Mesothelial cell of epicardium (in vitro differentiated cells): ENCODE measurements around the gene DDX25. TPM values are rescaled to one million over a fixed set of nuclear protein-coding genes. Genes with fewer than 3 reads are reported as not detected.
A peak's percentile ranks its signal among the peaks of the same experiment; 100 is the strongest.

ENCODE experiments used
- DNase-seq, 2 experiments: peaks; one replicate each; pipeline ENCODE4 v3.0.0; 2021; ENCODE audit warnings: low spot score in 2 of 2; ENCODE audit not compliant: unreplicated experiment in 2 of 2
- H3K27ac Mint-ChIP-seq: 2 replicates; pipeline ENCODE4 v1.8.0; 2021; ENCODE audit warnings: mixed read lengths
- H3K27me3 Mint-ChIP-seq: 2 replicates; pipeline ENCODE4 v1.8.0; 2021; ENCODE audit warnings: low read depth, mixed read lengths
- H3K36me3 Mint-ChIP-seq: 2 replicates; pipeline ENCODE4 v1.8.0; 2021; ENCODE audit warnings: mixed read lengths
- H3K4me1 Mint-ChIP-seq: 2 replicates; pipeline ENCODE4 v1.8.0; 2021; ENCODE audit warnings: mixed read lengths
- H3K4me3 Mint-ChIP-seq: 2 replicates; pipeline ENCODE4 v1.8.0; 2021; ENCODE audit warnings: mild to moderate bottlenecking, moderate library complexity, mixed read lengths
- H3K9me3 Mint-ChIP-seq: 2 replicates; pipeline ENCODE4 v1.8.0; 2021; ENCODE audit warnings: mixed read lengths
- total RNA-seq: library from RNA; stranded (reverse); gene quantifications from 3 replicates; pipeline ENCODE4 v1.2.1, GENCODE V29; 2021
- TF ChIP-seq, protein P1 (sequence below): fragments of 200-600 bp; sonication (generic); IDR thresholded peaks from one replicate; pipeline ENCODE4 v1.5.0; 2021; ENCODE audit warnings: antibody characterized with exemption; ENCODE audit not compliant: unreplicated experiment

DDX25 gene
- total RNA-seq, 1 donor from 2014 or later, result 0.98 TPM

DNA sequence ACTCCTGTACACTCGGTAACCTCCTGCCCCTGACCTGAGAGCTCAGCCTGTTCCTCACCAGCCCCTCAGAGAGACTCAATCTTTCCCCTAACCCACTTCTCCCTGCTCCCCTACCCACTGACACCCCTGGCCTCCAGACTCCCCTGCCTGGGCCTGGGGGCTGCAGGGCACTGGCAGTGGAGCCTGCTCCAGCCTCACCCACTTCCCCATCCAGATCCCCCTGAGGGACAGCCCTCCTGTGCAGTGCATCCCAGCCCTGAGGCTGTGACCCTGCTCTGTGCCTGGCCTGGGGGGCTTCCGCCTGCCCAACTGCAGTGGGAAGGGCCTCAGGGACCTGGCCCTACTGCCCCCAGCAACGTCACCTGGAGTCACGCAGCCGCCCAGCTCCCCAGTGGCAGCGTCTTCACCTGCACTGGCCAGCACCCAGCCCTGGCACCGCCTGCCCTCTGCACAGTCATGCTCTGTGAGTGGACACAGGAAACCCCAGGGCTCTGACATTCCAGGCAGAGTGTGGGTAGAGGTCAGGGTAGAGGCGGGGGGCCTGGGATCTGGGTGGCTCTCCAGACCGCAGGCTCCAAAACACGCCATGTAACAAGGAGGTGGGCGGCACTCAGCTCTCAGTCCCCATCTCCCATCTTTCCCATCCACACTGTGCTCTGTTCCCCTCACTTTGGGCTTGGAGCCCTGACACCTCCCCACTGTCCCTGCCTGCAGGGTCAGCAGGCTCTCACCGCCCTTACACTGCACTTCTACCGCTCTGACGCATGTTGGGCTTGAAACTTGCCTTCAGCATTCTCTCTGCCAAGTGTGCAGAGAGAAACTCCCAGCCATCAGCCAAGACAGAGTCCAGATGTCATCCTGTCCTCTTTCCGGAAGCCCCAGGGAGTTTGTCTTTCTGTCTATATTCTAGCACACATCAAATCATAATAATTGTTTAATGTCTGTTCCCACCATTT is 46.7 kb downstream of the DDX25 start:
- Mint-ChIP-seq H3K4me3 (no peak overlapping the region), H3K36me3 (peaks cover 7% of the 10 kb centered on the region), H3K27ac (peak overlapping the region; percentile 54), H3K27me3 (no peaks in the 10 kb centered on the region), H3K9me3 (no peaks in the 10 kb centered on the region), H3K4me1 (peaks cover 27% of the 10 kb centered on the region)
- TF ChIP-seq, protein P1, sequence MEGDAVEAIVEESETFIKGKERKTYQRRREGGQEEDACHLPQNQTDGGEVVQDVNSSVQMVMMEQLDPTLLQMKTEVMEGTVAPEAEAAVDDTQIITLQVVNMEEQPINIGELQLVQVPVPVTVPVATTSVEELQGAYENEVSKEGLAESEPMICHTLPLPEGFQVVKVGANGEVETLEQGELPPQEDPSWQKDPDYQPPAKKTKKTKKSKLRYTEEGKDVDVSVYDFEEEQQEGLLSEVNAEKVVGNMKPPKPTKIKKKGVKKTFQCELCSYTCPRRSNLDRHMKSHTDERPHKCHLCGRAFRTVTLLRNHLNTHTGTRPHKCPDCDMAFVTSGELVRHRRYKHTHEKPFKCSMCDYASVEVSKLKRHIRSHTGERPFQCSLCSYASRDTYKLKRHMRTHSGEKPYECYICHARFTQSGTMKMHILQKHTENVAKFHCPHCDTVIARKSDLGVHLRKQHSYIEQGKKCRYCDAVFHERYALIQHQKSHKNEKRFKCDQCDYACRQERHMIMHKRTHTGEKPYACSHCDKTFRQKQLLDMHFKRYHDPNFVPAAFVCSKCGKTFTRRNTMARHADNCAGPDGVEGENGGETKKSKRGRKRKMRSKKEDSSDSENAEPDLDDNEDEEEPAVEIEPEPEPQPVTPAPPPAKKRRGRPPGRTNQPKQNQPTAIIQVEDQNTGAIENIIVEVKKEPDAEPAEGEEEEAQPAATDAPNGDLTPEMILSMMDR, result no peak
- no peak for DNase-seq

DNA sequence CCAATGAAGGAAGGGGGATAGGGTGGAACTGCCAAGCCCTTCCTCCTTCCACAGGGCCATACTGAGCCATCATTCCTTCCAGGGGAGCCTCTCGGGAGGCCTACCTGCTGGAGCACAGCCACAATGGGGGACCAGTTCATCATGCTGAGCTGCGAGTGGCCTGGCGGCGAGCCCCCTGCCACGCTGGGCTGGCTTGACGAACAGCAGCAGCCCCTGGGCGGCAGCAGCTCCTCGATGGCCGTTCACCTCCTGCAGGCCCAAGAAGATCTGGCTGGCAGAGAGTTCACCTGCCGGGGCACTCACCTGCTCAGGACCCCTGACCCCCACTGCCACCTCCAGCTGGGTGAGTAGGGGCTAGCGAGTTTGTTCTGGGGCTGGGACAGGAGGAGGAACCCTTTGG is 47.4 kb downstream of the DDX25 start:
- Mint-ChIP-seq H3K36me3 (peaks cover 11% of the 10 kb centered on the region), H3K4me1 (peaks cover 27% of the 10 kb centered on the region), H3K27me3 (no peaks in the 10 kb centered on the region), H3K27ac (peak overlapping the region; percentile 68), H3K9me3 (no peaks in the 10 kb centered on the region), H3K4me3 (no peak overlapping the region)
- TF ChIP-seq, protein P1, result no peak
- no peak for DNase-seq

DNA sequence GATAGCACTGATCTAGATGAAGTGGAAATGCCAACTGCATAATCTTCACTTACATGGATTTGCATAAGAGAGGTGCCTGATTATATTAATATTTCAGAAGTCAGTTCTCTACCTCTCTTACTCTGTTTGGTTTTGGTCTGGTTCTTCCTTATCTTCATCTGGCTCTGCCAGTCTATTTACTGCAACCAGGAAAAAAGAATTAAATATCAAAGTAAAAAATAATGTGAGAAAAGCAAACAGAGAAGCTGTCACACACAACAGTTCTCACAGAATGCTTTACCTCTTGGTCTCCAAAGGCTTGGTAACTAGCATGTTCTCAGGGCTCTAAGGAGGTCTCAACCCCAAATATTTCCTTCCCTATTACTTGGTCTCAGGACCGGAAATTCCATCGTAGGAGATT is 48.3 kb downstream of the DDX25 start:
- no peaks in the 10 kb centered on the region for H3K27me3 Mint-ChIP-seq
- no peak for DNase-seq
- peaks cover 28% of the 10 kb centered on the region for H3K4me1 Mint-ChIP-seq
- no peak overlapping the region for H3K4me3 Mint-ChIP-seq
- H3K27ac Mint-ChIP-seq, result peak overlapping the region; percentile 36
- TF ChIP-seq, protein P1, result no peak
- H3K9me3 Mint-ChIP-seq, result no peaks in the 10 kb centered on the region
- peaks cover 15% of the 10 kb centered on the region for H3K36me3 Mint-ChIP-seq

DNA sequence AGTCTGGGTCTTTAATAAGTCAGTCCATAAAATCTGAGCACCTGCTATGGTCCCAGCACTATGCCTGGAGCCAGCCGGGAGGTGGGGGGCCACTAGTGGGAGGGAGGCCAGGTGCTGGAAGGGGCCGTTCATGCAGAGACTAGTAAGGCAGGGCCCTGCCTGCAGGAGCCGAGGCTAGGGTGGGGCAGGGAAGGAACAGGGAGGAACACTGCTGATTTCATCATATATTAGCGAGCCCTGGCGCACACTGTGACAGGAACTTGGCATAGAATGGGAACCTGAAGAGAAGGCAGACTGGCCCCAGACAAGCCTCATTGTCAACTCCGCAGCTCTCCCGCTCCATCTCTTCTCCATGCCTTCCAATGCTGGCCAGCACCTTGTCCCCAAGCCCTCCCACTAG is 48.7 kb downstream of the DDX25 start:
- peaks cover 19% of the 10 kb centered on the region for H3K36me3 Mint-ChIP-seq
- DNase-seq, result no peak
- no peak overlapping the region for H3K4me3 Mint-ChIP-seq
- no peaks in the 10 kb centered on the region for H3K9me3 Mint-ChIP-seq
- TF ChIP-seq, protein P1, result no peak
- no peaks in the 10 kb centered on the region for H3K27me3 Mint-ChIP-seq
- H3K27ac Mint-ChIP-seq, result peak overlapping the region; percentile 36
- H3K4me1 Mint-ChIP-seq, result peaks cover 31% of the 10 kb centered on the region

DNA sequence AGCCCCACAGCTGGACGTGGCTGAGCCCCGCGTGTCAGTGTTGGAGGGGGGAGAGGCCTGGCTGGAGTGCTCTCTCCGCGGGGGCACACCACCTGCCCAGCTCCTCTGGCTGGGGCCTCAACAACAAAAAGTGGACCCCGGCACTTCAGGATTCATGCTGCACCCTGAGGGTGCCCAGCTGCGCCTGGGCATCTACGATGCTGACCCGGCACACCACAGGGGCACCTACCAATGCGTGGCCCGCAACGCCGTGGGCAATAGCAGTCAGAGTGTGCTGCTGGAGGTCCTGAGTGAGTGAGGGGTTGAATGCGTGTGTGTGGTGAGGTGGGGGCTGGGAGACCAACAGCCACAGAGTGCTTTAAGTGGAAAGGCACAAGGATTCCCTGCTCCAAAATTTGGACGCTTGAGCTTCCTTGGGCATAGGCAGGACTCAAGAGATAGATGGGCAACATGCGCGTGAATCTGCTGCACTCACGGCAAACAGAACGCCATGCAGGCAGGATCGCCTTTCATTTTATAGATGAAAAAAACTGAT is 49.2 kb downstream of the DDX25 start:
- Mint-ChIP-seq H3K27me3 (no peaks in the 10 kb centered on the region), H3K4me1 (peaks cover 31% of the 10 kb centered on the region), H3K4me3 (no peak overlapping the region), H3K9me3 (no peaks in the 10 kb centered on the region), H3K27ac (no peak overlapping the region), H3K36me3 (peaks cover 20% of the 10 kb centered on the region)
- TF ChIP-seq, protein P1, result no peak
- no peak for DNase-seq
